HepG2 (cell line): Measurements from ENCODE around the gene BCL2L1. TPM values are rescaled to one million over a fixed set of nuclear protein-coding genes. Genes with fewer than 3 reads are reported as not detected.

Experiments
- CBX5 ChIP-seq: sonication (generic); formaldehyde crosslinking; IDR thresholded peaks from 2 replicates; pipeline ENCODE4 v1.4.0; 2020; ENCODE audit warnings: missing genetic modification reagents, borderline replicate concordance
- CHD4 ChIP-seq: fragments of 200-600 bp; sonication (generic); IDR thresholded peaks from 2 replicates; pipeline ENCODE4 v1.7.0; 2017; ENCODE audit warnings: mild to moderate bottlenecking, low read length, borderline replicate concordance
- ETV5 ChIP-seq: IDR thresholded peaks from 2 replicates; pipeline ENCODE4 v1.6.1; 2018; ENCODE audit warnings: missing biosample characterization, missing genetic modification reagents, inconsistent platforms, borderline replicate concordance
- HMG20B ChIP-seq: conservative IDR thresholded peaks from 2 replicates; pipeline ENCODE4 v1.6.1; 2016; ENCODE audit warnings: missing genetic modification reagents, missing compliant biosample characterization
- HNF4G ChIP-seq, 2 experiments: sonication (generic) in 1 of 2; formaldehyde crosslinking in 1 of 2; IDR thresholded peaks; 2 replicates each; pipeline versions ENCODE4 v1.4.0 to v1.6.1; 2011 to 2020; ENCODE audit warnings: borderline replicate concordance in 2 of 2, low read depth in 2 of 2, mild to moderate bottlenecking in 2 of 2, low read length in 1 of 2, missing genetic modification reagents in 1 of 2, moderate library complexity in 1 of 2
- HNRNPL ChIP-seq: fragments of 200-400 bp; formaldehyde crosslinking; IDR thresholded peaks from 2 replicates; pipeline ENCODE4 v1.6.1; 2017; ENCODE audit warnings: mild to moderate bottlenecking, low read depth, low read length
- IKZF1 ChIP-seq: fragments of 450-650 bp; IDR thresholded peaks from 2 replicates; pipeline ENCODE4 v1.7.1; 2016
- NFIC ChIP-seq: IDR thresholded peaks from 2 replicates; pipeline ENCODE4 v1.6.1; 2012; ENCODE audit warnings: mild to moderate bottlenecking, low read length, inconsistent platforms
- NFYB ChIP-seq: sonication (generic); formaldehyde crosslinking; IDR thresholded peaks from 2 replicates; pipeline ENCODE4 v1.4.0; 2020; ENCODE audit warnings: missing genetic modification reagents
- POLR2G ChIP-seq: fragments of 200-400 bp; formaldehyde crosslinking; IDR thresholded peaks from 2 replicates; pipeline ENCODE4 v1.6.1; 2018; ENCODE audit warnings: mild to moderate bottlenecking, low read depth, low read length, moderate library complexity
- SMAD3 ChIP-seq: sonication (generic); formaldehyde crosslinking; IDR thresholded peaks from 2 replicates; pipeline ENCODE4 v1.4.0; 2020; ENCODE audit warnings: missing genetic modification reagents
- SNAI1 ChIP-seq: sonication (generic); formaldehyde crosslinking; IDR thresholded peaks from 2 replicates; pipeline ENCODE4 v1.5.0; 2020; ENCODE audit warnings: mild to moderate bottlenecking, missing genetic modification reagents, borderline replicate concordance
- TBP ChIP-seq: sonication (generic); formaldehyde crosslinking; IDR thresholded peaks from 2 replicates; pipeline ENCODE4 v1.5.0; 2020; ENCODE audit warnings: missing genetic modification reagents
- TCF12 ChIP-seq, 2 experiments: fragments of 450-650 bp in 1 of 2; sonication (generic) in 1 of 2; formaldehyde crosslinking in 1 of 2; IDR thresholded peaks; 2 replicates each; pipeline versions ENCODE4 v1.6.1 to v1.8.0; 2017 to 2022; ENCODE audit warnings: antibody characterized with exemption in 1 of 2, mild to moderate bottlenecking in 1 of 2, missing genetic modification reagents in 1 of 2, moderate library complexity in 1 of 2
- YY1 ChIP-seq: IDR thresholded peaks from 2 replicates; pipeline ENCODE4 v1.6.1; 2011; ENCODE audit warnings: low read length, low read depth, moderate library complexity, mild to moderate bottlenecking; ENCODE audit not compliant: insufficient read depth, insufficient replicate concordance
- ZFAT ChIP-seq: sonication (generic); formaldehyde crosslinking; conservative IDR thresholded peaks from 2 replicates; pipeline ENCODE4 v1.8.1; 2023; ENCODE audit warnings: missing genetic modification reagents, inconsistent platforms
- ZNF34 ChIP-seq: sonication (generic); formaldehyde crosslinking; IDR thresholded peaks from 2 replicates; pipeline ENCODE4 v1.4.0; 2020; ENCODE audit warnings: mild to moderate bottlenecking, missing genetic modification reagents, borderline replicate concordance
- ZNF382 ChIP-seq: sonication (generic); formaldehyde crosslinking; IDR thresholded peaks from 2 replicates; pipeline ENCODE4 v1.5.0; 2020; ENCODE audit warnings: missing genetic modification reagents, mild to moderate bottlenecking, borderline replicate concordance
- ZNF446 ChIP-seq: sonication (generic); formaldehyde crosslinking; IDR thresholded peaks from 2 replicates; pipeline ENCODE4 v1.5.0; 2020; ENCODE audit warnings: mild to moderate bottlenecking, missing genetic modification reagents
- ZNF589 ChIP-seq: sonication (generic); formaldehyde crosslinking; conservative IDR thresholded peaks from 2 replicates; pipeline ENCODE4 v1.8.0; 2022; ENCODE audit warnings: mild to moderate bottlenecking, moderate library complexity, missing genetic modification reagents
- ZSCAN29 ChIP-seq: sonication (generic); formaldehyde crosslinking; conservative IDR thresholded peaks from 2 replicates; pipeline ENCODE4 v1.4.0; 2020; ENCODE audit warnings: mild to moderate bottlenecking, missing genetic modification reagents
- polyA plus RNA-seq, 8 experiments: library from polyadenylated mRNA; depleted of rRNA in 3 of 8; stranded (reverse) in 7 of 8; unstranded in 1 of 8; fragments of >200 nt; fragmentation: Illumina TruSeq in 4 of 8; extraction: Trizol in 4 of 8; gene quantifications; 2 replicates each; pipeline versions ENCODE4 v1.2.1 to v1.2.3, GENCODE V29; 2011 to 2016; ENCODE audit warnings: low read depth in 4 of 8, missing spikeins in 1 of 8, mixed read lengths in 1 of 8; ENCODE audit not compliant: insufficient read depth in 1 of 8
- total RNA-seq, 5 experiments: library from RNA; depleted of rRNA; stranded (reverse); fragments of >200 nt; fragmentation: Illumina TruSeq; extraction: Trizol; gene quantifications; 2 replicates each; pipeline ENCODE4 v1.2.3, GENCODE V29; 2016; ENCODE audit warnings: low read depth in 1 of 5
- TF ChIP-seq, protein P1 (sequence below): sonication (generic); formaldehyde crosslinking; IDR thresholded peaks from 2 replicates; pipeline ENCODE4 v1.8.1; 2023; ENCODE audit warnings: missing genetic modification reagents, inconsistent platforms, borderline replicate concordance
- TF ChIP-seq, protein P2 (sequence below): sonication (generic); formaldehyde crosslinking; IDR thresholded peaks from 2 replicates; pipeline ENCODE4 v1.4.0; 2020; ENCODE audit warnings: missing genetic modification reagents, mild to moderate bottlenecking, borderline replicate concordance

The BCL2L1 gene
- total and polyA plus RNA-seq, 2 of the 13 experiments (the other 11 are each of a cell fraction or from before 2014, with no cell fraction given), result 164 to 258 TPM

DNA sequence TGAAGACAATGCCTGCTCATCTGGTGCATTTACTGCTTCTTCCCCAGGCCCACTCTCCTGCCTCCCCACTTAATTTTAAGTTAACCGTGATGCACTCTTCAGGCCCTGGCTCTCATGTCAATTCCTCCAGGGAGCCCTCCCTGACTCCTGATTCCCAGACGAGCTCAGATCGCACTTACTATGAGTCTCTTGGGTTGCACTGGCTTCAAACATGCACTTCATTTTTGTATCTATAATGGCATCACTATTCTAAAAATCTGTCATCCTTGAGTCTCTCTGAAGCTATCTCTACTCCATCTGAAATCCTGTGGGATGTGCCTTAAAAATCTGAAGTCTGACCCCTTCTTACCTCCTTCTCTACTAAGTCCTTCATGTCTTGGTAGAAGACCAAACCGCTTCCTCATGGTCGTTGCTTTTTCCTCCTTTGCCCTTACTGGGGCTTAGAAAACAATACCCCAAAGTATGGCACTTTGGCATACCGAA is 60.3 kb downstream of the BCL2L1 start (continued):
- no peak for TF ChIP-seq HNRNPL
- peak; percentile 87 for TF ChIP-seq POLR2G
- no peak for TF ChIP-seq HNF4G (IDR thresholded peaks at IDR 0.05; ENCODE audit: borderline replicate concordance, low read depth, low read length)
- TF ChIP-seq HNF4G (CRISPR knock-in tag; IDR thresholded peaks at IDR 0.05; ENCODE audit: borderline replicate concordance, low read depth), result no peak
- no peak for TF ChIP-seq NFYB
- no peak for TF ChIP-seq CBX5 (CRISPR knock-in tag)
- TF ChIP-seq YY1, result no peak
- TF ChIP-seq ETV5, result peak; percentile 20; the same call in 1 of the 2 replicates
- no peak for TF ChIP-seq SNAI1 (CRISPR knock-in tag)
- TF ChIP-seq NFIC, result no peak
- TF ChIP-seq ZNF446 (CRISPR knock-in tag), result no peak
- no peak for TF ChIP-seq ZSCAN29 (CRISPR knock-in tag)
- TF ChIP-seq, protein P1, sequence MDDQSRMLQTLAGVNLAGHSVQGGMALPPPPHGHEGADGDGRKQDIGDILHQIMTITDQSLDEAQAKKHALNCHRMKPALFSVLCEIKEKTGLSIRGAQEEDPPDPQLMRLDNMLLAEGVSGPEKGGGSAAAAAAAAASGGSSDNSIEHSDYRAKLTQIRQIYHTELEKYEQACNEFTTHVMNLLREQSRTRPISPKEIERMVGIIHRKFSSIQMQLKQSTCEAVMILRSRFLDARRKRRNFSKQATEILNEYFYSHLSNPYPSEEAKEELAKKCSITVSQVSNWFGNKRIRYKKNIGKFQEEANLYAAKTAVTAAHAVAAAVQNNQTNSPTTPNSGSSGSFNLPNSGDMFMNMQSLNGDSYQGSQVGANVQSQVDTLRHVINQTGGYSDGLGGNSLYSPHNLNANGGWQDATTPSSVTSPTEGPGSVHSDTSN (CRISPR knock-in tag), result no peak
- TF ChIP-seq TCF12 (IDR thresholded peaks at IDR 0.05), result no peak
- no peak for TF ChIP-seq TCF12 (CRISPR knock-in tag; IDR thresholded peaks at IDR 0.05)
- no peak for TF ChIP-seq IKZF1
- TF ChIP-seq CHD4, result no peak
- no peak for TF ChIP-seq HMG20B (CRISPR knock-in tag)
- no peak for TF ChIP-seq SMAD3
- TF ChIP-seq ZFAT (CRISPR knock-in tag), result no peak
- no peak for TF ChIP-seq ZNF34 (CRISPR knock-in tag)
- TF ChIP-seq ZNF589, result 0 out of 2 replicates have a peak, but pooled peaks have one; percentile 56
- TF ChIP-seq, protein P2, sequence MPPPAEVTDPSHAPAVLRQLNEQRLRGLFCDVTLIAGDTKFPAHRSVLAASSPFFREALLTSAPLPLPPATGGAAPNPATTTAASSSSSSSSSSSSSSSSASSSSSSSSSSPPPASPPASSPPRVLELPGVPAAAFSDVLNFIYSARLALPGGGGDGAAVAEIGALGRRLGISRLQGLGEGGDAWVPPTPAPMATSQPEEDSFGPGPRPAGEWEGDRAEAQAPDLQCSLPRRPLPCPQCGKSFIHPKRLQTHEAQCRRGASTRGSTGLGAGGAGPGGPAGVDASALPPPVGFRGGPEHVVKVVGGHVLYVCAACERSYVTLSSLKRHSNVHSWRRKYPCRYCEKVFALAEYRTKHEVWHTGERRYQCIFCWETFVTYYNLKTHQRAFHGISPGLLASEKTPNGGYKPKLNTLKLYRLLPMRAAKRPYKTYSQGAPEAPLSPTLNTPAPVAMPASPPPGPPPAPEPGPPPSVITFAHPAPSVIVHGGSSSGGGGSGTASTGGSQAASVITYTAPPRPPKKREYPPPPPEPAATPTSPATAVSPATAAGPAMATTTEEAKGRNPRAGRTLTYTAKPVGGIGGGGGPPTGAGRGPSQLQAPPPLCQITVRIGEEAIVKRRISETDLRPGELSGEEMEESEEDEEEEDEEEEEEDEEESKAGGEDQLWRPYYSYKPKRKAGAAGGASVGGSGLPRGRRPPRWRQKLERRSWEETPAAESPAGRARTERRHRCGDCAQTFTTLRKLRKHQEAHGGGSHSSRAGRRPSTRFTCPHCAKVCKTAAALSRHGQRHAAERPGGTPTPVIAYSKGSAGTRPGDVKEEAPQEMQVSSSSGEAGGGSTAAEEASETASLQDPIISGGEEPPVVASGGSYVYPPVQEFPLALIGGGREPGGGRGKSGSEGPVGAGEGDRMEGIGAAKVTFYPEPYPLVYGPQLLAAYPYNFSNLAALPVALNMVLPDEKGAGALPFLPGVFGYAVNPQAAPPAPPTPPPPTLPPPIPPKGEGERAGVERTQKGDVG (CRISPR knock-in tag), result no peak
- no peak for TF ChIP-seq ZNF382 (CRISPR knock-in tag)
- TF ChIP-seq TBP (CRISPR knock-in tag), result no peak
